ENCODE data around the gene PXDN.
A peak's percentile ranks its signal among the peaks of the same experiment; 100 is the strongest.

The PXDN gene

DNA sequence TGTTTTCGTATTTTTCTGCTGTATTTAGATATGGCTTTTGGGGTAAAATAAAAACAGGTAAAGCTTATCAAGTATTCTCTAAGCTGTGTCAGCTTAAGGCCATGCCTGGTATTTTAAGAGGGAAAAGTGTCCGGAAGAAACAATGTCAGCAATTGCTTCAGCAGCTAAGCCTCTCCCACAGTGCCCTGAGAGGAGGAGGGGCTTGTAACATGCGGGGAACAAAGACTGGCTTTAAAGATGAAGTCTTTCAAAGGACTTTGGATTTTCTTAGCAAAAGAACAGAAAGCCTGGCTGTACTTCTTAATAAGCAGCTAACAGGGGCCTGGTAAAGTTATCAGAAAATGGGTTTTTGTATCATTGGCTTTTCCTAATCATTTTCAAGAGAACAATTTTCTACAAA is 102.8 kb downstream of the PXDN start:
- no peaks in the 10 kb centered on the region for H3K36me3 Mint-ChIP-seq (ENCODE audit: insufficient read depth)
- no peaks in the 10 kb centered on the region for H3K9me3 Mint-ChIP-seq
- no peak overlapping the region for H3K27ac Mint-ChIP-seq
- DNase-seq = no peak
- H3K4me3 Mint-ChIP-seq = no peak overlapping the region
- H3K27me3 Mint-ChIP-seq = no peaks in the 10 kb centered on the region
- H3K4me1 Mint-ChIP-seq (ENCODE audit: low read depth in 2 of 2) = peaks cover 0 to 2% of the 10 kb centered on the region in 2 donors
- no peak for ATAC-seq (replicated peaks)

GRCh38 chr2:1640301-1641135 is 103.8 kb downstream of the PXDN start:
- no peak overlapping the region for H3K4me3 Mint-ChIP-seq
- no peaks in the 10 kb centered on the region for H3K9me3 Mint-ChIP-seq
- H3K27me3 Mint-ChIP-seq = no peaks in the 10 kb centered on the region
- peak overlapping the region in 1 of 2 donors; percentile 35 for H3K27ac Mint-ChIP-seq
- H3K4me1 Mint-ChIP-seq (ENCODE audit: low read depth in 2 of 2) = peaks cover 0 to 2% of the 10 kb centered on the region in 2 donors
- H3K36me3 Mint-ChIP-seq (ENCODE audit: insufficient read depth) = peaks cover 2% of the 10 kb centered on the region
- DNase-seq (no peak), ATAC-seq (replicated peaks) (no peak)

DNA sequence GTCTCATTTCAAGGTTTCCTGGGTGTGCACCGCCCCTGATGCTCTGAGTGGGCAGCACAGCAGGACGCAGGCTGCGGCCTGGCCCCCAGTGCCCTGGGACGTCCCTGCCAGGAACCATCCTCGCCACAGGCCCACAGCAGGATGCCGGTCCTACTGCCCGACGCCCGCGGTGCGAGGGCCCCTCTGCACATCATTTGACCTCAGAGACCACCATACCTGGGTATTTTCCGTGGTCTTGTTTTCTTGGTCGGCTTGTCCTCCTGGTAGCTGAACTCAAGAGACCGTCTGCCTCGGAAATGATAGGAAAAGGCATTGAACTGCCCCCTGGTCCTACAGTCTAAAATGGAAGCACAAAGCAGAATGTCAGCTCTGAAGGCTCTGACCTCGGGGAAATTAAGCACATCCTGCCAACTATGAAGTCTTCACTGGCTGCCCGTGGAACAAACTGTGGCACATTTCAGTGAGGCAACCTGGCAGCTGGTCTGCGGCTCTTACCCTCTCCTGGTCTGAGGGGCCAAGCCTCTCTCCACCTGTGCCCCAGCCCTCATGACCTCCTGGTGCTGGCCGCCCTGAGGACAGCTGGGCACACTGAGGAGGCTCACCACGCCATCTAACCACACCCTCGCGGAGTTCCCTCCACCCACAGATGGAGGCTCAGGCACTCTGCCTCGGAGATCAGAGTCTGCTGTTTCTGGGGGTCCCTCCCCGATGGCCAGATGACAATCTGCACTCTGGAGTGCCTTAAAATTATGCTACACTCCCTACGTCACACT is 105.0 kb downstream of the PXDN start:
- DNase-seq (no peak), ATAC-seq (replicated peaks) (no peak)
- no peaks in the 10 kb centered on the region for H3K9me3 Mint-ChIP-seq
- no peaks in the 10 kb centered on the region for H3K27me3 Mint-ChIP-seq
- H3K27ac Mint-ChIP-seq = no peak overlapping the region
- H3K36me3 Mint-ChIP-seq (ENCODE audit: insufficient read depth) = peaks cover 2% of the 10 kb centered on the region
- peaks cover 0 to 2% of the 10 kb centered on the region in 2 donors for H3K4me1 Mint-ChIP-seq (ENCODE audit: low read depth in 2 of 2)
- H3K4me3 Mint-ChIP-seq = no peak overlapping the region

GRCh38 chr2:1638281-1638860 is 105.9 kb downstream of the PXDN start:
- peaks cover 0 to 1% of the 10 kb centered on the region in 2 donors for H3K4me1 Mint-ChIP-seq (ENCODE audit: low read depth in 2 of 2)

GRCh38 chr2:1636791-1637415 is 107.4 kb downstream of the PXDN start:
- Mint-ChIP-seq H3K9me3 (no peaks in the 10 kb centered on the region), H3K27me3 (no peaks in the 10 kb centered on the region), H3K27ac (no peak overlapping the region), H3K4me1 (ENCODE audit: low read depth in 2 of 2) (no peaks in the 10 kb centered on the region), H3K4me3 (no peak overlapping the region), H3K36me3 (ENCODE audit: insufficient read depth) (peaks cover 2% of the 10 kb centered on the region)
- DNase-seq (no peak), ATAC-seq (replicated peaks) (no peak)

More at GRCh38 chr2:1638281-1638860, 105.9 kb downstream of the PXDN start:
- H3K27ac Mint-ChIP-seq = no peak overlapping the region
- H3K9me3 Mint-ChIP-seq = no peaks in the 10 kb centered on the region
- no peak for ATAC-seq (replicated peaks)
- no peak overlapping the region for H3K4me3 Mint-ChIP-seq
- DNase-seq = no peak
- H3K27me3 Mint-ChIP-seq = no peaks in the 10 kb centered on the region
- H3K36me3 Mint-ChIP-seq (ENCODE audit: insufficient read depth) = peaks cover 2% of the 10 kb centered on the region

- no peak for DNase-seq
- Mint-ChIP-seq H3K4me3 (no peak overlapping the region), H3K36me3 (ENCODE audit: insufficient read depth) (peaks cover 2% of the 10 kb centered on the region), H3K27ac (no peak overlapping the region), H3K9me3 (no peaks in the 10 kb centered on the region), H3K27me3 (no peaks in the 10 kb centered on the region), H3K4me1 (ENCODE audit: low read depth in 2 of 2) (no peaks in the 10 kb centered on the region)
- ATAC-seq (replicated peaks) = no peak
These were observed 108.5 kb downstream of the PXDN start for GRCh38 chr2:1635823-1636222.

- ATAC-seq (replicated peaks) = no peak
- Mint-ChIP-seq H3K27me3 (no peaks in the 10 kb centered on the region), H3K4me3 (no peak overlapping the region), H3K4me1 (ENCODE audit: low read depth in 2 of 2) (no peaks in the 10 kb centered on the region), H3K27ac (no peak overlapping the region), H3K9me3 (no peaks in the 10 kb centered on the region), H3K36me3 (ENCODE audit: insufficient read depth) (peaks cover 2% of the 10 kb centered on the region)
- DNase-seq = no peak
These were observed 109.5 kb downstream of the PXDN start for GRCh38 chr2:1634681-1635341.

- DNase-seq (no peak), ATAC-seq (replicated peaks) (no peak)
- no peaks in the 10 kb centered on the region for H3K27me3 Mint-ChIP-seq
- no peaks in the 10 kb centered on the region for H3K4me1 Mint-ChIP-seq (ENCODE audit: low read depth in 2 of 2)
- peaks cover 2% of the 10 kb centered on the region for H3K36me3 Mint-ChIP-seq (ENCODE audit: insufficient read depth)
- no peaks in the 10 kb centered on the region for H3K9me3 Mint-ChIP-seq
- H3K27ac Mint-ChIP-seq = no peak overlapping the region
- H3K4me3 Mint-ChIP-seq = no peak overlapping the region
These were observed 110.3 kb downstream of the PXDN start for GRCh38 chr2:1633936-1634587.

- Mint-ChIP-seq H3K4me3 (no peak overlapping the region), H3K4me1 (ENCODE audit: low read depth in 2 of 2) (no peaks in the 10 kb centered on the region), H3K27ac (no peak overlapping the region), H3K27me3 (no peaks in the 10 kb centered on the region), H3K9me3 (no peaks in the 10 kb centered on the region), H3K36me3 (ENCODE audit: insufficient read depth) (peaks cover 2% of the 10 kb centered on the region)
- no peak for ATAC-seq (replicated peaks)
- no peak for DNase-seq
These were observed 111.1 kb downstream of the PXDN start for GRCh38 chr2:1633092-1633671.

GRCh38 chr2:1632510-1632909 is 111.8 kb downstream of the PXDN start:
- ATAC-seq (replicated peaks) (no peak), DNase-seq (no peak)
- Mint-ChIP-seq H3K27ac (no peak overlapping the region), H3K27me3 (no peaks in the 10 kb centered on the region), H3K9me3 (no peaks in the 10 kb centered on the region), H3K4me3 (no peak overlapping the region), H3K36me3 (ENCODE audit: insufficient read depth) (peaks cover 2% of the 10 kb centered on the region), H3K4me1 (ENCODE audit: low read depth in 2 of 2) (no peaks in the 10 kb centered on the region)

- H3K9me3 Mint-ChIP-seq = no peaks in the 10 kb centered on the region
- H3K4me1 Mint-ChIP-seq (ENCODE audit: low read depth in 2 of 2) = no peaks in the 10 kb centered on the region
- ATAC-seq (replicated peaks) = no peak
- peaks cover 2% of the 10 kb centered on the region for H3K36me3 Mint-ChIP-seq (ENCODE audit: insufficient read depth)
- H3K27me3 Mint-ChIP-seq = no peaks in the 10 kb centered on the region
- no peak for DNase-seq
- H3K4me3 Mint-ChIP-seq = no peak overlapping the region
- H3K27ac Mint-ChIP-seq = no peak overlapping the region
These were observed 112.3 kb downstream of the PXDN start for GRCh38 chr2:1632002-1632348.

DNA sequence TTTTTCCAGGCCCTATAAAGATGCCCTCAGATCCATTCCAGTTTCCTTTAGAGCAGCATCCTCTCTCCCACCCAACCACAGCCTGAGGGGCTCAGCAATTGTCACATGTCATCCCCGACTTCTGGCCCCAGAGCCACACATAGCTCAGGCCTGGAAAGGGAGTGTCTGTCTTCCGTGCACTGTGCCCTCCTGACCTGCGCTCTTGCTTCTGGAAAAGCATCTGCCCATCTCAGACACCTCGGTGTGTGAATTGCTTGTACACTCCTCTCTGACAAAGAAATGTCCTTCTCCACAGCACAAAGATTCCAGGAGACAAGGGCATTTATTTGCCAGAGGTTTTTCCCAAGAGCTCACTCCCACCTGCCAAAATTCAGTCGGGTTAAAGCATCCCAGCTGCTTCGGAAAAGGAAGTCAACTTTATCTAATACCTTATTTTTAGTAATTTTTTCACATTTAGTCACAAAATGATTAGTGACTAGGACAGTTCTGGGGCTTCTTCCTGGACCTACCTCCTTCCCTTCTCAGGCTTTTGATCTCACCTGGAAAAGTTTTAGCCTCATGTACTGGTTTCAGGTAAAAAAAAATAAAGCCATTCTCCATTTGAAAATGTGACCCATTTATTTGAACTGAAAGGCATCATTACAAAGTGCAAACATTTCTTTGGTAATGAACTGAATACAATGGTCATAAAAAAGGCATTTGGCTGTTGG is 112.9 kb downstream of the PXDN start:
- Mint-ChIP-seq H3K27me3 (no peaks in the 10 kb centered on the region), H3K9me3 (no peaks in the 10 kb centered on the region), H3K4me1 (ENCODE audit: low read depth in 2 of 2) (no peaks in the 10 kb centered on the region), H3K36me3 (ENCODE audit: insufficient read depth) (peaks cover 2% of the 10 kb centered on the region), H3K27ac (no peak overlapping the region), H3K4me3 (no peak overlapping the region)
- no peak for ATAC-seq (replicated peaks)
- no peak for DNase-seq
